Endothelial cell of umbilical vein (primary cell): ENCODE results near the gene ARPC3.

Experiments used
- CTCF ChIP-seq, 2 donors: IDR thresholded peaks; 1 replicate in 1 of 2; 2 replicates in 1 of 2; pipeline ENCODE4 v1.5.1; 2011; ENCODE audit warnings: low read length in 2 of 2, mild to moderate bottlenecking in 2 of 2, moderate library complexity in 2 of 2, control low read depth in 1 of 2, inconsistent platforms in 1 of 2, low read depth in 1 of 2; ENCODE audit not compliant: insufficient read depth in 1 of 2; ENCODE audit errors: extremely low read depth in 1 of 2
- EZH2 ChIP-seq: IDR thresholded peaks from 2 replicates; pipeline ENCODE4 v1.6.1; 2012; ENCODE audit warnings: borderline replicate concordance, low read depth, mild to moderate bottlenecking, moderate library complexity, low read length, inconsistent platforms; ENCODE audit not compliant: severe bottlenecking
- FOS ChIP-seq: IDR thresholded peaks from 2 replicates; pipeline ENCODE4 v1.6.1; 2011; ENCODE audit warnings: mild to moderate bottlenecking, low read length, moderate library complexity, borderline replicate concordance; ENCODE audit not compliant: insufficient read depth
- POLR2A ChIP-seq: IDR thresholded peaks from 2 replicates; pipeline ENCODE4 v1.6.1; 2012; ENCODE audit warnings: low read depth, mild to moderate bottlenecking, control low read depth, low read length
- POLR2AphosphoS5 ChIP-seq: IDR thresholded peaks from 2 replicates; pipeline ENCODE4 v1.6.1; 2012; ENCODE audit warnings: low read depth, mild to moderate bottlenecking, control low read depth, low read length, moderate library complexity; ENCODE audit not compliant: insufficient read depth

- no peak for TF ChIP-seq EZH2
- TF ChIP-seq POLR2AphosphoS5, result no peak
- TF ChIP-seq FOS, result no peak
- no peak for TF ChIP-seq POLR2A
- no peak for TF ChIP-seq CTCF (IDR thresholded peaks at IDR 0.05; ENCODE audit: extremely low read depth in 1 of 2, insufficient read depth in 1 of 2, low read depth in 1 of 2, low read length in 2 of 2)
Measured at GRCh38 chr12:110431957-110432587, 18.1 kb downstream of the ARPC3 start.
